GM12891 (cell line): ENCODE data around the gene TEX38.
"Not testable (repeated sequence)": the region's sequence is repeated elsewhere in the genome, so short reads cannot be mapped to it uniquely, and the experiment has no call there.

ENCODE experiments used
- DNase-seq: peaks from one replicate; pipeline ENCODE4 v3.0.0; 2011; ENCODE audit warnings: low spot score; ENCODE audit not compliant: insufficient read length
- FAIRE-seq: peaks from 2 replicates; lab custom pipeline; 2011; peaks lifted over from hg19 to GRCh38; lab: Jason Lieb, UNC
- PAX5 ChIP-seq: IDR thresholded peaks from 2 replicates; pipeline ENCODE4 v1.6.1; 2011; ENCODE audit warnings: low read length, moderate library complexity, mild to moderate bottlenecking; ENCODE audit not compliant: insufficient read depth, severe bottlenecking
- POLR2A ChIP-seq: IDR thresholded peaks from 2 replicates; pipeline ENCODE4 v1.6.1; 2011; ENCODE audit warnings: low read depth, low read length, control low read depth
- POLR2AphosphoS5 ChIP-seq: IDR thresholded peaks from 2 replicates; pipeline ENCODE4 v1.6.1; 2011; ENCODE audit warnings: low read depth, low read length, control low read depth
- POU2F2 ChIP-seq: IDR thresholded peaks from 2 replicates; pipeline ENCODE4 v1.6.1; 2011; ENCODE audit warnings: low read depth, mild to moderate bottlenecking, control low read depth, low read length, moderate library complexity
- SPI1 ChIP-seq: IDR thresholded peaks from 2 replicates; pipeline ENCODE4 v1.6.1; 2011; ENCODE audit warnings: low read depth, low read length, control low read depth
- TAF1 ChIP-seq: IDR thresholded peaks from 2 replicates; pipeline ENCODE4 v1.6.1; 2011; ENCODE audit warnings: low read depth, low read length, control low read depth

Gene TEX38

GRCh38 chr1:46653405-46653958 lies 18.2 kb upstream of the TEX38 start:
- FAIRE-seq (no peak), DNase-seq (no peak)
- TF ChIP-seq POU2F2 (no peak), SPI1 (no peak), POLR2AphosphoS5 (no peak), POLR2A (no peak), TAF1 (no peak), PAX5 (no peak)

GRCh38 chr1:46654012-46654411 lies 17.6 kb upstream of the TEX38 start:
- DNase-seq = no peak
- no peak for FAIRE-seq
- TF ChIP-seq TAF1 = no peak
- TF ChIP-seq POU2F2 = no peak
- TF ChIP-seq SPI1 = no peak
- no peak for TF ChIP-seq POLR2A
- TF ChIP-seq PAX5 = no peak
- TF ChIP-seq POLR2AphosphoS5 = no peak

GRCh38 chr1:46654698-46655097 lies 17.0 kb upstream of the TEX38 start:
- FAIRE-seq, DNase-seq: not testable (repeated sequence)

DNA sequence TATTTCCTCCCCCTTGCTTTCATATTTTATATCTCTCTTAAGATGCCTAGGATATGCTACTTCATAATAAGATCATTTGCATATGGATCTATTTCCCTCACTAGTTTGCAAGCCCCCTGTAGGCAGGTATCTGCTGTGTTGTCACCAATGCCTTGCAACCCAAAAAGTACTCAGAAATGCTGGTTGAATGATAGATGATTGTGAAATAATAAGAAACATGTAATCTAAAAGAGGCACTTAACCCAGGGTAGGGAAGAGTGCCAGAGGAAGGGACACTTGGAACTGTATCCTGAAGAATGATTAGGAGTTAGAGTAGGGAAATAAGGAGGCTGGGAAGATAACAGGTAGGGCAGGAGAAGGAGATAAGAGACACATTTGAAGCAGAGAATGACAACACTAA lies 15.8 kb upstream of the TEX38 start:
- no peak for TF ChIP-seq SPI1
- TF ChIP-seq POLR2AphosphoS5 = no peak
- no peak for TF ChIP-seq POU2F2
- TF ChIP-seq TAF1 = no peak
- no peak for TF ChIP-seq PAX5
- no peak for TF ChIP-seq POLR2A
- FAIRE-seq (no peak), DNase-seq (no peak)

DNA sequence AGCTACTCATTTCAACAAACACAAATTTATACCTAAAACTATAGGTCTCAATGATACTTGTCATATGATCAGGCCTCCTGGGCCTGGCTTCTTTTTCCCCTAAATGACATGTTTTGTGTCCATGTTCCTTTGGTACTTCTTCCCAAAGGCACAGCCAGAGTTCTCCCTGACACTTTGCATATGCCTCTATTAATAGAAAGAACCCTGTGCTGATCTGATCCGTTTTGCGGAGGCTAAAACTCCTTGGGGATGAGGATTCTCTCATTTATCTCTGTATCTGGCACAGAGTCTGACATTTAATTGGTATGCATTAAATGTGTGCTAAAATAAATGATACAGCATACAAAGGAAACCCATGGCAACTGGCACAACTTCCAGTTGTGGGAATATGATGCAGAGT lies 15.0 kb upstream of the TEX38 start:
- DNase-seq (no peak), FAIRE-seq (peak; percentile 9)
- no peak for TF ChIP-seq POLR2AphosphoS5
- no peak for TF ChIP-seq PAX5
- no peak for TF ChIP-seq POLR2A
- no peak for TF ChIP-seq SPI1
- TF ChIP-seq TAF1 = no peak
- no peak for TF ChIP-seq POU2F2

GRCh38 chr1:46657775-46658174 lies 13.9 kb upstream of the TEX38 start:
- TF ChIP-seq TAF1 = no peak
- TF ChIP-seq POLR2A = no peak
- TF ChIP-seq POU2F2 = no peak
- no peak for TF ChIP-seq SPI1
- no peak for TF ChIP-seq PAX5
- no peak for TF ChIP-seq POLR2AphosphoS5
- FAIRE-seq (no peak), DNase-seq (no peak)

DNA sequence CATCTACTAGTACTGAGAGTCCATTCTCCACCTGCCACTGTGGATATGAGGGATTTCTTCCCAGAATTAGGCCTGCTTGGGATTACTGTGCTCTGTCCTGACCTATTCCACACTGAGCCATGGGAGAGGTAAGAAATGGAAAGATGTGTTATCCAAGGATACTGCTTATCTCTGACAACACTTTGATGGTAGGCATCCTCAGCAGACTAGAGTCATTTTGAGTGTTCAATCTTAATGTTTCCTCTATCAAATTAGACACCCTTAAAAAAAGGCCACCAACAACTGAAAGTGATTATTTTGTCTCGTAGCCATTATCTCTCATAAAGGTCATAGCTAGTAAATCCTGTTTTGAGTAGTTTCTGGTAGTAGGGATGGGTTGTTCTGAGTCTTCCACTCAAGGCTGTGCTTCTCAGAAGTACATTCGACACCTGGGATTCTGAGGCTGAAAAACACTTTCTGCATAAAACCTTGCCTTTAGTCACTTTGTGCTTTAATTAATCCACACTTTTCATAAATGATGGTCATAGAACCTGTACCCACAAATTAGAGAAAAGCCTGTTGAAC lies 12.3 kb upstream of the TEX38 start:
- FAIRE-seq (peak; percentile 56), DNase-seq (no peak)
- TF ChIP-seq TAF1 (no peak), POLR2AphosphoS5 (no peak), POU2F2 (no peak), SPI1 (no peak)

GRCh38 chr1:46660116-46660515 lies 11.5 kb upstream of the TEX38 start:
- peak; percentile 17 for DNase-seq
- FAIRE-seq = peak; percentile 70

- FAIRE-seq, DNase-seq: not testable (repeated sequence)
These were observed 8.7 kb upstream of the TEX38 start for GRCh38 chr1:46662919-46663318.

DNA sequence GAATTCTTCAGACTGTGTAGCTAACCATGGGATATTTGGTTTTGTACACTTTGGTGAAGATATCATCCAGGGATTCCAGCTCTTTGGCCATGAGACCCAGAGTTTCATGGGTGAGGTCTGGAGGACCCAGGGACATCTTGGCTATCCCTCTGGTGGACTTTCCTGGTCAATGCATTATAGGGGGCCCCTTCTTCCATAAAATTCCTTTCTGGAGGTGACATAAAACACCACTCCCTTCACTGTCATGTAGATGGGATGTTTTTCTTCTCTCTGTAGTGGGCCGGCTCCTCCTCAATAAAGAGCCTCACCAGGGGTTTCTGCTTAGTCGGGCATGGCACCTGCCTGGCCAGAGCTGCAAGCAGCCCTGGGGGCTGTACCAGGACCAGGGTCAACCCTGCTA lies 5.7 kb upstream of the TEX38 start:
- TF ChIP-seq POLR2A (no peak), POLR2AphosphoS5 (no peak)
- DNase-seq = no peak
- no peak for FAIRE-seq

- FAIRE-seq (peak; percentile 100), DNase-seq (peak; percentile 79)
- TF ChIP-seq SPI1 (no peak; the same call in 1 of the 2 replicates), POU2F2 (peak; percentile 41; the same call in 1 of the 2 replicates), POLR2A (peak; percentile 63), PAX5 (no peak), TAF1 (peak; percentile 32; the same call in 1 of the 2 replicates), POLR2AphosphoS5 (peak; percentile 57)
These were observed 3.6 kb upstream of the TEX38 start, which contains the start of gene ATPAF1 for GRCh38 chr1:46667782-46668760. Gene ATPAF1, minus strand, starts transcription at chr1:46668364. Its CDS starts 42 bp downstream, at chr1:46668322.
